HepG2 (cell line): ENCODE measurements around the gene PROC. TPM values are rescaled to one million over a fixed set of nuclear protein-coding genes. Genes with fewer than 3 reads are reported as not detected.

ENCODE experiments used
- ATF7 ChIP-seq, 2 experiments: fragments of 450-650 bp in 1 of 2; sonication (generic) in 1 of 2; formaldehyde crosslinking in 1 of 2; IDR thresholded peaks; 2 replicates each; pipeline versions ENCODE4 v1.4.0 to v1.6.1; 2016 to 2020; ENCODE audit warnings: antibody characterized with exemption in 1 of 2, mild to moderate bottlenecking in 1 of 2, missing genetic modification reagents in 1 of 2
- EP300 ChIP-seq, 3 experiments: sonication (generic) in 1 of 3; formaldehyde crosslinking in 1 of 3; IDR thresholded peaks; 2 replicates each; pipeline versions ENCODE4 v1.5.1 to v1.6.1; 2011 to 2020; ENCODE audit warnings: low read depth in 2 of 3, low read length in 2 of 3, borderline replicate concordance in 1 of 3, improper control_type of control experiment in 1 of 3, mild to moderate bottlenecking in 1 of 3, missing genetic modification reagents in 1 of 3, moderate library complexity in 1 of 3
- EZH2 ChIP-seq: conservative IDR thresholded peaks from 2 replicates; pipeline ENCODE4 v1.6.1; 2012; ENCODE audit warnings: mild to moderate bottlenecking, low read depth, low read length, moderate library complexity
- FOXA1 ChIP-seq, 2 experiments: fragments of 450-650 bp in 1 of 2; sonication (generic) in 1 of 2; formaldehyde crosslinking in 1 of 2; IDR thresholded peaks; 2 replicates each; pipeline versions ENCODE4 v1.4.0 to v1.6.1; 2016 to 2020; ENCODE audit warnings: missing genetic modification reagents in 1 of 2
- FOXM1 ChIP-seq: sonication (generic); formaldehyde crosslinking; IDR thresholded peaks from 2 replicates; pipeline ENCODE4 v1.5.0; 2020; ENCODE audit warnings: missing genetic modification reagents
- GTF2F1 ChIP-seq: fragments of 150-350 bp; IDR thresholded peaks from 2 replicates; pipeline ENCODE4 v1.6.1; 2014; ENCODE audit warnings: low read length
- KDM5B ChIP-seq: sonication (generic); formaldehyde crosslinking; IDR thresholded peaks from 2 replicates; pipeline ENCODE4 v1.4.0; 2020; ENCODE audit warnings: missing genetic modification reagents, mild to moderate bottlenecking, borderline replicate concordance
- POGZ ChIP-seq: sonication (generic); formaldehyde crosslinking; IDR thresholded peaks from 2 replicates; pipeline ENCODE4 v1.4.0; 2020; ENCODE audit warnings: mild to moderate bottlenecking, missing genetic modification reagents
- PRMT3 ChIP-seq: sonication (generic); formaldehyde crosslinking; IDR thresholded peaks from 2 replicates; pipeline ENCODE4 v1.8.1; 2022; ENCODE audit warnings: low read depth, mild to moderate bottlenecking, moderate library complexity, missing genetic modification reagents, borderline replicate concordance
- RELA ChIP-seq: sonication (generic); formaldehyde crosslinking; IDR thresholded peaks from 2 replicates; pipeline ENCODE4 v1.4.0; 2020; ENCODE audit warnings: missing genetic modification reagents
- SMAD1 ChIP-seq: sonication (generic); formaldehyde crosslinking; IDR thresholded peaks from 2 replicates; pipeline ENCODE4 v1.4.0; 2020; ENCODE audit warnings: missing genetic modification reagents, low read depth, mild to moderate bottlenecking, borderline replicate concordance
- SMARCE1 ChIP-seq: fragments of 450-650 bp; IDR thresholded peaks from 2 replicates; pipeline ENCODE4 v1.6.1; 2017; ENCODE audit warnings: borderline replicate concordance
- TEAD2 ChIP-seq: sonication (generic); formaldehyde crosslinking; IDR thresholded peaks from 2 replicates; pipeline ENCODE4 v1.9.0; 2021; ENCODE audit warnings: missing genetic modification reagents
- ZFP36 ChIP-seq: fragments of 150-350 bp; IDR thresholded peaks from 2 replicates; pipeline ENCODE4 v1.6.1; 2018; ENCODE audit warnings: borderline replicate concordance, low read length, low read depth; ENCODE audit not compliant: partially characterized antibody
- ZFP41 ChIP-seq: sonication (generic); formaldehyde crosslinking; IDR thresholded peaks from 2 replicates; pipeline ENCODE4 v1.4.0; 2020; ENCODE audit warnings: mild to moderate bottlenecking, missing genetic modification reagents, borderline replicate concordance
- ZFP90 ChIP-seq: sonication (generic); formaldehyde crosslinking; IDR thresholded peaks from 2 replicates; pipeline ENCODE4 v1.8.0; 2022; ENCODE audit warnings: missing genetic modification reagents, mild to moderate bottlenecking, inconsistent platforms, borderline replicate concordance
- ZNF232 ChIP-seq: sonication (generic); formaldehyde crosslinking; IDR thresholded peaks from 2 replicates; pipeline ENCODE4 v1.4.0; 2020; ENCODE audit warnings: missing genetic modification reagents, borderline replicate concordance
- ZNF326 ChIP-seq: sonication (generic); formaldehyde crosslinking; IDR thresholded peaks from 2 replicates; pipeline ENCODE4 v1.4.0; 2020; ENCODE audit warnings: missing genetic modification reagents, borderline replicate concordance
- ZNF605 ChIP-seq: sonication (generic); formaldehyde crosslinking; IDR thresholded peaks from 2 replicates; pipeline ENCODE4 v1.8.0; 2022; ENCODE audit warnings: mild to moderate bottlenecking, missing genetic modification reagents
- polyA plus RNA-seq, 8 experiments: library from polyadenylated mRNA; depleted of rRNA in 3 of 8; stranded (reverse) in 7 of 8; unstranded in 1 of 8; fragments of >200 nt; fragmentation: Illumina TruSeq in 4 of 8; extraction: Trizol in 4 of 8; gene quantifications; 2 replicates each; pipeline versions ENCODE4 v1.2.1 to v1.2.3, GENCODE V29; 2011 to 2016; ENCODE audit warnings: low read depth in 4 of 8, missing spikeins in 1 of 8, mixed read lengths in 1 of 8; ENCODE audit not compliant: insufficient read depth in 1 of 8
- total RNA-seq, 5 experiments: library from RNA; depleted of rRNA; stranded (reverse); fragments of >200 nt; fragmentation: Illumina TruSeq; extraction: Trizol; gene quantifications; 2 replicates each; pipeline ENCODE4 v1.2.3, GENCODE V29; 2016; ENCODE audit warnings: low read depth in 1 of 5
- TF ChIP-seq, protein P1 (sequence below): sonication (generic); formaldehyde crosslinking; IDR thresholded peaks from 2 replicates; pipeline ENCODE4 v1.5.1; 2020; ENCODE audit warnings: mild to moderate bottlenecking, missing genetic modification reagents
- TF ChIP-seq, protein P2 (sequence below): sonication (generic); formaldehyde crosslinking; IDR thresholded peaks from 2 replicates; pipeline ENCODE4 v1.9.0; 2021; ENCODE audit warnings: missing genetic modification reagents, mild to moderate bottlenecking, borderline replicate concordance
- TF ChIP-seq, protein P3 (sequence below): sonication (generic); formaldehyde crosslinking; IDR thresholded peaks from 2 replicates; pipeline ENCODE4 v1.8.0; 2022; ENCODE audit warnings: low read depth, missing genetic modification reagents

The PROC gene
- total and polyA plus RNA-seq, 2 of the 13 experiments (the other 11 are each of a cell fraction or from before 2014, with no cell fraction given), result 134 to 185 TPM

DNA sequence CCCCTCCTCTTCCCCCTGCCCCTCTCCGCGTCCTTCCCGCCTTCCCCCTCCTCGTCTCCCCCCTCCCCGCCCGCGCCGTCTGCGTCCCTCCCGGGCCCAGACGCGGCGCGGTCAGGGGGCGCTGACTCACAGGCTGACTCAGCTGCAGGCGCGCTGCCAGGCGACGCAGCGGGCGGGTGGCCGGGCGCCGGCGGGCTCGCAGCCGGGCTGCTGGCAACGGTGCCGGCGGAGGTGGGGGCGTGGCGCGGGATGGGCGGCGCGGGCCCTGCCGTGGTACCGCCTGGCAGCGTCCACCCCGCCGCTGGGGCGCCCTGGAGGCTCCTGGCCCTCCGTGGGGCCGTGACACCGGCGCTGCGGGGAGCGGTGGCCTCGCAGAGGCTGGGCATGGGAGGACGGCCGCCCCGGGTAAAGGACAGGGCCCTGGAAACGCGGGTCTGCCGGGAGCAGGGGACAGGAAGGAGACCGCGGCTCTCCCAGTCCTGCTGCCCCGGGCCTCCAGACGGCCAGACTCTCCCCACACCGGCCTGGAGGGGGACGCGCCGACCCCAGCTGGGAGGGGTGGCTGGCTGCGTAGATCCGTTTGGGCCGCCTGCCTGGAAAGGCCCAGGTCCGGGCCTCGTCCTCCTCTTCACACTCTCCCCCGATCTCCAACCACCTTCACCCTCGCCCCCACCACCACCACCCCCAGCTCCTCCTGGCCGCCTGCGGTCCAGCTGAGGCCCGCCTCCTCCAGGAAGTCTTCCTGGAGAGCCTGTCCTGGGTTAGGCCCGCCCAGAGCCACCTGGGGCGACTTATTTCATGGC, 10.0 kb upstream of the PROC start (continued):
- TF ChIP-seq, protein P1, sequence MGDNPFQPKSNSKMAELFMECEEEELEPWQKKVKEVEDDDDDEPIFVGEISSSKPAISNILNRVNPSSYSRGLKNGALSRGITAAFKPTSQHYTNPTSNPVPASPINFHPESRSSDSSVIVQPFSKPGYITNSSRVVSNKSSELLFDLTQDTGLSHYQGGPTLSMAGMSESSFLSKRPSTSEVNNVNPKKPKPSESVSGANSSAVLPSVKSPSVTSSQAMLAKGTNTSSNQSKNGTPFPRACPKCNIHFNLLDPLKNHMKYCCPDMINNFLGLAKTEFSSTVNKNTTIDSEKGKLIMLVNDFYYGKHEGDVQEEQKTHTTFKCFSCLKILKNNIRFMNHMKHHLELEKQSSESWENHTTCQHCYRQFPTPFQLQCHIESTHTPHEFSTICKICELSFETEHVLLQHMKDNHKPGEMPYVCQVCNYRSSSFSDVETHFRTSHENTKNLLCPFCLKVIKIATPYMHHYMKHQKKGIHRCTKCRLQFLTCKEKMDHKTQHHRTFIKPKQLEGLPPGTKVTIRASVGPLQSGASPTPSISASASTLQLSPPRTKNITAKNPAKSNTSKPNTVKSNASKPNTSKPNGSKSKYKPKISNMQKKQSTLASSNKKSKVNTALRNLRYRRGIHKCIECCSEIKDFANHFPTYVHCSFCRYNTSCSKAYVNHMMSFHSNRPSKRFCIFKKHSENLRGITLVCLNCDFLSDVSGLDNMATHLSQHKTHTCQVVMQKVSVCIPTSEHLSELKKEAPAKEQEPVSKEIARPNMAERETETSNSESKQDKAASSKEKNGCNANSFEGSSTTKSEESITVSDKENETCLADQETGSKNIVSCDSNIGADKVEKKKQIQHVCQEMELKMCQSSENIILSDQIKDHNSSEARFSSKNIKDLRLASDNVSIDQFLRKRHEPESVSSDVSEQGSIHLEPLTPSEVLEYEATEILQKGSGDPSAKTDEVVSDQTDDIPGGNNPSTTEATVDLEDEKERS (CRISPR knock-in tag), result no peak
- TF ChIP-seq KDM5B (peak; percentile 90), ZFP90 (CRISPR knock-in tag) (no peak), EZH2 (no peak), ZFP36 (peak; percentile 96), ATF7 (IDR thresholded peaks at IDR 0.05) (no peak), ATF7 (CRISPR knock-in tag; IDR thresholded peaks at IDR 0.05) (no peak; the same call in 1 of the 2 replicates), SMARCE1 (no peak), RELA (no peak), ZNF232 (CRISPR knock-in tag) (no peak), GTF2F1 (no peak), FOXA1 (IDR thresholded peaks at IDR 0.05) (no peak), FOXA1 (CRISPR knock-in tag; IDR thresholded peaks at IDR 0.05) (0 out of 2 replicates have a peak, but pooled peaks have one; percentile 4), TEAD2 (CRISPR knock-in tag) (no peak), ZNF326 (CRISPR knock-in tag) (no peak), EP300 (IDR thresholded peaks at IDR 0.05; ENCODE audit: low read depth in 2 of 2, low read length in 2 of 2) (peak in 1 of 2 experiments; percentile 78; a peak in 2 of 4 replicates), EP300 (CRISPR knock-in tag; IDR thresholded peaks at IDR 0.05; ENCODE audit: borderline replicate concordance) (peak; percentile 31; the same call in 1 of the 2 replicates), PRMT3 (CRISPR knock-in tag) (no peak), POGZ (CRISPR knock-in tag) (peak; percentile 29; the same call in 1 of the 2 replicates), ZNF605 (0 out of 2 replicates have a peak, but pooled peaks have one; percentile 65), FOXM1 (CRISPR knock-in tag) (no peak), ZFP41 (no peak), SMAD1 (CRISPR knock-in tag) (peak; percentile 96)
- TF ChIP-seq, protein P2, sequence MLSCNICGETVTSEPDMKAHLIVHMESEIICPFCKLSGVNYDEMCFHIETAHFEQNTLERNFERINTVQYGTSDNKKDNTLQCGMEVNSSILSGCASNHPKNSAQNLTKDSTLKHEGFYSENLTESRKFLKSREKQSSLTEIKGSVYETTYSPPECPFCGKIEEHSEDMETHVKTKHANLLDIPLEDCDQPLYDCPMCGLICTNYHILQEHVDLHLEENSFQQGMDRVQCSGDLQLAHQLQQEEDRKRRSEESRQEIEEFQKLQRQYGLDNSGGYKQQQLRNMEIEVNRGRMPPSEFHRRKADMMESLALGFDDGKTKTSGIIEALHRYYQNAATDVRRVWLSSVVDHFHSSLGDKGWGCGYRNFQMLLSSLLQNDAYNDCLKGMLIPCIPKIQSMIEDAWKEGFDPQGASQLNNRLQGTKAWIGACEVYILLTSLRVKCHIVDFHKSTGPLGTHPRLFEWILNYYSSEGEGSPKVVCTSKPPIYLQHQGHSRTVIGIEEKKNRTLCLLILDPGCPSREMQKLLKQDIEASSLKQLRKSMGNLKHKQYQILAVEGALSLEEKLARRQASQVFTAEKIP, result no peak
- TF ChIP-seq, protein P3, sequence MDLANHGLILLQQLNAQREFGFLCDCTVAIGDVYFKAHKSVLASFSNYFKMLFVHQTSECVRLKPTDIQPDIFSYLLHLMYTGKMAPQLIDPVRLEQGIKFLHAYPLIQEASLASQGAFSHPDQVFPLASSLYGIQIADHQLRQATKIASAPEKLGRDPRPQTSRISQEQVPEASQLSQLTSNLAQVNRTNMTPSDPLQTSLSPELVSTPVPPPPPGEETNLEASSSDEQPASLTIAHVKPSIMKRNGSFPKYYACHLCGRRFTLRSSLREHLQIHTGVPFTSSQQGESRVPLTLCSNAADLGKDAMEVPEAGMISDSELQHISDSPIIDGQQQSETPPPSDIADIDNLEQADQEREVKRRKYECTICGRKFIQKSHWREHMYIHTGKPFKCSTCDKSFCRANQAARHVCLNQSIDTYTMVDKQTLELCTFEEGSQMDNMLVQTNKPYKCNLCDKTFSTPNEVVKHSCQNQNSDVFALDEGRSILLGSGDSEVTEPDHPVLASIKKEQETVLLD (CRISPR knock-in tag), result peak; percentile 94
